Measurements from ENCODE around the gene WNT5B. TPM values are rescaled to one million over a fixed set of nuclear protein-coding genes. Genes with fewer than 3 reads are reported as not detected.

WNT5B gene
- total RNA-seq, 2 experiments from 2014 or later = not detected

- Mint-ChIP-seq H3K27me3 (ENCODE audit: low read depth) (peaks cover 18% of the 10 kb centered on the region), H3K4me3 (no peak overlapping the region), H3K4me1 (ENCODE audit: low read depth) (peaks cover 16% of the 10 kb centered on the region), H3K36me3 (ENCODE audit: low read depth) (no peaks in the 10 kb centered on the region), H3K9me3 (ENCODE audit: insufficient read depth) (no peaks in the 10 kb centered on the region), H3K27ac (no peak overlapping the region)
- ChIA-PET POLR2A (no interaction called here), CTCF (interaction anchor here (0.8 to 15.8 kb wide), 6 partner anchors 9 to 295 kb away, joined by 3 to 491 read pairs (median 4); no protein-coding TSS in a partner anchor)
- ATAC-seq (no peak), DNase-seq (no peak)
These were observed 15.8 kb downstream of the WNT5B start for GRCh38 chr12:1644534-1645438.

GRCh38 chr12:1645819-1646218, 16.8 kb downstream of the WNT5B start:
- CTCF ChIA-PET = interaction anchor here (0.8 to 15.8 kb wide), 3 partner anchors 12 to 294 kb away, joined by 3 to 491 read pairs (median 43); no protein-coding TSS in a partner anchor
- Mint-ChIP-seq H3K27me3 (ENCODE audit: low read depth) (peaks cover 25% of the 10 kb centered on the region), H3K36me3 (ENCODE audit: low read depth) (no peaks in the 10 kb centered on the region), H3K4me1 (ENCODE audit: low read depth) (peaks cover 16% of the 10 kb centered on the region), H3K9me3 (ENCODE audit: insufficient read depth) (no peaks in the 10 kb centered on the region), H3K4me3 (no peak overlapping the region), H3K27ac (no peak overlapping the region)
- POLR2A ChIA-PET = no interaction called here
- DNase-seq (no peak), ATAC-seq (no peak)

GRCh38 chr12:1646569-1647284, 17.7 kb downstream of the WNT5B start:
- no peak for ATAC-seq
- ChIA-PET CTCF (interaction anchor here (3.9 to 15.8 kb wide), 2 partner anchors 13 to 143 kb away, joined by 43 to 491 read pairs; no protein-coding TSS in a partner anchor), POLR2A (no interaction called here)
- DNase-seq = no peak
- no peaks in the 10 kb centered on the region for H3K36me3 Mint-ChIP-seq (ENCODE audit: low read depth)
- no peak overlapping the region for H3K4me3 Mint-ChIP-seq
- peaks cover 16% of the 10 kb centered on the region for H3K4me1 Mint-ChIP-seq (ENCODE audit: low read depth)
- H3K27me3 Mint-ChIP-seq (ENCODE audit: low read depth) = peaks cover 33% of the 10 kb centered on the region
- no peaks in the 10 kb centered on the region for H3K9me3 Mint-ChIP-seq (ENCODE audit: insufficient read depth)
- H3K27ac Mint-ChIP-seq = no peak overlapping the region

GRCh38 chr12:1647285-1647669, 18.2 kb downstream of the WNT5B start:
- POLR2A ChIA-PET = no interaction called here
- no peaks in the 10 kb centered on the region for H3K36me3 Mint-ChIP-seq (ENCODE audit: low read depth)
- ATAC-seq (no peak), DNase-seq (no peak)
- CTCF ChIA-PET = interaction anchor here (2.9 to 15.8 kb wide), 4 partner anchors 12 to 293 kb away, joined by 20 to 491 read pairs (median 34); no protein-coding TSS in a partner anchor
- H3K27me3 Mint-ChIP-seq (ENCODE audit: low read depth) = peaks cover 36% of the 10 kb centered on the region
- no peaks in the 10 kb centered on the region for H3K9me3 Mint-ChIP-seq (ENCODE audit: insufficient read depth)
- no peak overlapping the region for H3K27ac Mint-ChIP-seq
- H3K4me1 Mint-ChIP-seq (ENCODE audit: low read depth) = peaks cover 16% of the 10 kb centered on the region
- no peak overlapping the region for H3K4me3 Mint-ChIP-seq

- ChIA-PET CTCF (interaction anchor here (0.8 to 15.8 kb wide), 9 partner anchors 9 to 532 kb away, joined by 3 to 491 read pairs (median 6); no protein-coding TSS in a partner anchor), POLR2A (no interaction called here)
- no peaks in the 10 kb centered on the region for H3K36me3 Mint-ChIP-seq (ENCODE audit: low read depth)
- ATAC-seq = no peak
- no peak overlapping the region for H3K4me3 Mint-ChIP-seq
- no peak overlapping the region for H3K27ac Mint-ChIP-seq
- peaks cover 15% of the 10 kb centered on the region for H3K4me1 Mint-ChIP-seq (ENCODE audit: low read depth)
- H3K27me3 Mint-ChIP-seq (ENCODE audit: low read depth) = peaks cover 36% of the 10 kb centered on the region
- no peak for DNase-seq
- no peaks in the 10 kb centered on the region for H3K9me3 Mint-ChIP-seq (ENCODE audit: insufficient read depth)
These were observed 21.4 kb downstream of the WNT5B start for GRCh38 chr12:1650260-1650977.

- no peak for ATAC-seq
- H3K4me1 Mint-ChIP-seq (ENCODE audit: low read depth) = peaks cover 12% of the 10 kb centered on the region
- H3K4me3 Mint-ChIP-seq = no peak overlapping the region
- H3K36me3 Mint-ChIP-seq (ENCODE audit: low read depth) = no peaks in the 10 kb centered on the region
- H3K27me3 Mint-ChIP-seq (ENCODE audit: low read depth) = peaks cover 36% of the 10 kb centered on the region
- POLR2A ChIA-PET = no interaction called here
- no peaks in the 10 kb centered on the region for H3K9me3 Mint-ChIP-seq (ENCODE audit: insufficient read depth)
- no peak for DNase-seq
- CTCF ChIA-PET = interaction anchor here (0.8 to 15.8 kb wide), 6 partner anchors 17 to 533 kb away, joined by 3 to 491 read pairs (median 12); no protein-coding TSS in a partner anchor
- H3K27ac Mint-ChIP-seq = no peak overlapping the region
These were observed 21.9 kb downstream of the WNT5B start for GRCh38 chr12:1650978-1651361.

- no peak for ATAC-seq
- no peak overlapping the region for H3K4me3 Mint-ChIP-seq
- H3K4me1 Mint-ChIP-seq (ENCODE audit: low read depth) = peaks cover 8% of the 10 kb centered on the region
- no peak for DNase-seq
- H3K9me3 Mint-ChIP-seq (ENCODE audit: insufficient read depth) = no peaks in the 10 kb centered on the region
- ChIA-PET CTCF (interaction anchor here (1.4 to 15.8 kb wide), 5 partner anchors 8 to 288 kb away, joined by 3 to 491 read pairs (median 47); no protein-coding TSS in a partner anchor), POLR2A (interaction anchor here (2.0 kb wide), 1 partner anchor 139 kb away, joined by 9 read pairs; no protein-coding TSS in a partner anchor)
- peaks cover 36% of the 10 kb centered on the region for H3K27me3 Mint-ChIP-seq (ENCODE audit: low read depth)
- no peak overlapping the region for H3K27ac Mint-ChIP-seq
- H3K36me3 Mint-ChIP-seq (ENCODE audit: low read depth) = no peaks in the 10 kb centered on the region
These were observed 22.9 kb downstream of the WNT5B start for GRCh38 chr12:1651946-1652345.

GRCh38 chr12:1655225-1655788, 26.3 kb downstream of the WNT5B start:
- CTCF ChIA-PET = interaction anchor here (1.2 to 15.8 kb wide), 7 partner anchors 11 to 284 kb away, joined by 3 to 491 read pairs (median 6); partner anchors contain the start of gene WNT5B
- Mint-ChIP-seq H3K9me3 (ENCODE audit: insufficient read depth) (no peaks in the 10 kb centered on the region), H3K27me3 (ENCODE audit: low read depth) (peaks cover 15% of the 10 kb centered on the region), H3K4me1 (ENCODE audit: low read depth) (peaks cover 4% of the 10 kb centered on the region), H3K27ac (no peak overlapping the region), H3K36me3 (ENCODE audit: low read depth) (no peaks in the 10 kb centered on the region), H3K4me3 (no peak overlapping the region)
- no peak for ATAC-seq
- DNase-seq = no peak
- POLR2A ChIA-PET = interaction anchor here (0.6 to 1.2 kb wide), 2 partner anchors 53 to 149 kb away, joined by 3 to 4 read pairs; no protein-coding TSS in a partner anchor

- no peak for DNase-seq
- Mint-ChIP-seq H3K27ac (no peak overlapping the region), H3K4me3 (no peak overlapping the region), H3K4me1 (ENCODE audit: low read depth) (peaks cover 12% of the 10 kb centered on the region), H3K36me3 (ENCODE audit: low read depth) (no peaks in the 10 kb centered on the region), H3K27me3 (ENCODE audit: low read depth) (peaks cover 4% of the 10 kb centered on the region), H3K9me3 (ENCODE audit: insufficient read depth) (no peaks in the 10 kb centered on the region)
- ChIA-PET POLR2A (no interaction called here), CTCF (interaction anchor here (0.8 to 15.8 kb wide), 3 partner anchors 22 to 283 kb away, joined by 3 to 491 read pairs (median 47); no protein-coding TSS in a partner anchor)
- no peak for ATAC-seq
These were observed 27.9 kb downstream of the WNT5B start for GRCh38 chr12:1656902-1657301.

- Mint-ChIP-seq H3K27me3 (ENCODE audit: low read depth) (peaks cover 3% of the 10 kb centered on the region), H3K36me3 (ENCODE audit: low read depth) (no peaks in the 10 kb centered on the region), H3K4me1 (ENCODE audit: low read depth) (peaks cover 12% of the 10 kb centered on the region), H3K27ac (no peak overlapping the region), H3K4me3 (no peak overlapping the region), H3K9me3 (ENCODE audit: insufficient read depth) (no peaks in the 10 kb centered on the region)
- POLR2A ChIA-PET = no interaction called here
- CTCF ChIA-PET = interaction anchor here (0.8 to 15.8 kb wide), 3 partner anchors 23 to 282 kb away, joined by 3 to 491 read pairs (median 47); no protein-coding TSS in a partner anchor
- DNase-seq (no peak), ATAC-seq (no peak)
These were observed 28.7 kb downstream of the WNT5B start for GRCh38 chr12:1657688-1658087.

All from activated CD8-positive, alpha-beta T cell treated with anti-CD3 and anti-CD28 coated beads, Interleukin-2, amount 10 ng/mL, durations not matched to agents 7 days and 5 days (primary cell).